ENCODE measurements around the gene MMUT.
"Not testable (repeated sequence)": the region's sequence is repeated elsewhere in the genome, so short reads cannot be mapped to it uniquely, and the experiment has no call there.

Gene MMUT

DNA sequence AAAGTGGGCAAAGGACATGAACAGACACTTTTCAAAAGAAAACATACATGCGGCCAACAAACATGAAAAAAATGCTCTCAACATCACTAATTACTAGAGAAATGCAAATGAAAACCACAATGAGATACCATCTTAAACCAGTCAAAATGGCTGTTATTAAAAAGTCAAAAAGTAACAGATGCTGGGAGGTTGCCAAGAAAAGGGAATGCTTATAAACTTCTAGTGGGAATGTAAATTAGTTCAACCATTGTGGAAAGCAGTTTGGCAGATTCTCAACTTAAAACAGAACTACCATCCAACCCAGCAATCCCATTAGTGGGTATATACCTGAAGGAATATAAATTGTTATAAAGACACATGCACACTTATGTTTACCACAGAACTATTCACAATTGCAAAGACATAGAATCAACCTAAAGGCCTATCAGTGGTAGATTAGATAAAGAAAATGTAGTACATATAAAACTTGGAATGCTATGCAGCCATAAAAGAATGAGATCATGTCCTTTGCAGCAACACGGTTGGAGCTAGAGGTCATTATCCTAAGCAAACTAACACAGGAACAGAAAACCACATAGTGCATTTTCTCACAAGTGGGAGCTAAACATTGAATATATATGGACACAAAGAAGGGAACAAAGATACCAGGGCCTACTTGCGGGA is 16.4 kb upstream of the MMUT start:
- no peaks in the 10 kb centered on the region for H3K4me1 ChIP-seq (ENCODE audit: control insufficient read depth in 1 of 2, insufficient read depth in 2 of 2, low read length in 2 of 2)
- no peak overlapping the region for H3K27ac ChIP-seq (ENCODE audit: low read depth, low read length)
- no peak overlapping the region for H3K4me3 ChIP-seq (ENCODE audit: low read depth in 1 of 2, low read length in 2 of 2)
- H3K27me3 ChIP-seq (ENCODE audit: control insufficient read depth in 1 of 2, insufficient read depth in 2 of 2, low read length in 2 of 2): no peaks in the 10 kb centered on the region
- H3K9ac ChIP-seq (ENCODE audit: low read depth in 1 of 2, low read length in 2 of 2): no peak overlapping the region
- no peaks in the 10 kb centered on the region for H3K9me3 ChIP-seq (ENCODE audit: control insufficient read depth in 1 of 2, low read length in 2 of 2)
- H3K36me3 ChIP-seq (ENCODE audit: control insufficient read depth in 1 of 2, insufficient read depth in 2 of 2, low read length in 2 of 2): no peaks in the 10 kb centered on the region

DNA sequence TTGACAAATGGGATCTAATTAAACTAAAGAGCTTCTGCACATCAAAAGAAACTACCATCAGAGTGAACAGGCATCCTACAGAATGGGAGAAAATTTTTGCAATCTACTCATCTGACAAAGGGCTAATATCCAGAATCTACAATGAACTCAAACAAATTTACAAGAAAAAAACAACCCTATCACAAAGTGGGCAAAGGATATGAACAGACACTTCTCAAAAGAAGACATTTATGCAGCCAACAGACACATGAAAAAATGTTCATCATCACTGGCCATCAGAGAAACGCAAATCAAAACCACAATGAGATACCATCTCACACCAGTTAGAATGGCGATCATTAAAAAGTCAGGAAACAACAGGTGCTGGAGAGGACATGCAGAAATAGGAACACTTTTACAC is 13.5 kb upstream of the MMUT start:
- not testable (repeated sequence) for H3K4me3 ChIP-seq (ENCODE audit: low read depth in 1 of 2, low read length in 2 of 2); H3K9ac ChIP-seq (ENCODE audit: low read depth in 1 of 2, low read length in 2 of 2); H3K9me3 ChIP-seq (ENCODE audit: control insufficient read depth in 1 of 2, low read length in 2 of 2); H3K27ac ChIP-seq (ENCODE audit: low read depth, low read length); H3K36me3 ChIP-seq (ENCODE audit: control insufficient read depth in 1 of 2, insufficient read depth in 2 of 2, low read length in 2 of 2); H3K4me1 ChIP-seq (ENCODE audit: control insufficient read depth in 1 of 2, insufficient read depth in 2 of 2, low read length in 2 of 2); H3K27me3 ChIP-seq (ENCODE audit: control insufficient read depth in 1 of 2, insufficient read depth in 2 of 2, low read length in 2 of 2)

DNA sequence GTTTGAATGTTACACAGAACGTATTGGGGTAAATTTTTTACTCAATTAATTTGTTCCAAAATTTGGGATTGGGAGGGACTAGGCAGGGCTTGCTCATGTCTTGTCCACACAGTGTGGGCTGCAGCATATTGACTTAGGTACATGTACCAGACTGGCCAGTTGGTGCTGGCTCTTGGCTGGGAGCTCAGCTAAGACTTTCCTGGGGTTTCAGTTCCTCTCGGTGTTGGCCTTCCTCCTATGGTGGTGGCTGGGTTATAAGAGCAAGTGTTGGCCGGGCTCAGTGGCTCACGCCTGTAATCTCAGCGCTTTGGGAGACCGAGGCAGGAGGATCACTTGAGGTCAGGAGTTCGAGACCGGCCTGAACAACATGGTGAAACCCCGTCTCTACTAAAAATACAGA is 5.0 kb upstream of the MMUT start:
- Histone ChIP-seq H3K27ac (ENCODE audit: low read depth, low read length) (no peak overlapping the region), H3K9me3 (ENCODE audit: control insufficient read depth in 1 of 2, low read length in 2 of 2) (no peaks in the 10 kb centered on the region), H3K27me3 (ENCODE audit: control insufficient read depth in 1 of 2, insufficient read depth in 2 of 2, low read length in 2 of 2) (no peaks in the 10 kb centered on the region), H3K4me1 (ENCODE audit: control insufficient read depth in 1 of 2, insufficient read depth in 2 of 2, low read length in 2 of 2) (peaks cover 6 to 11% of the 10 kb centered on the region in 2 donors), H3K36me3 (ENCODE audit: control insufficient read depth in 1 of 2, insufficient read depth in 2 of 2, low read length in 2 of 2) (peaks cover 0 to 3% of the 10 kb centered on the region in 2 donors), H3K9ac (ENCODE audit: low read depth in 1 of 2, low read length in 2 of 2) (no peak overlapping the region), H3K4me3 (ENCODE audit: low read depth in 1 of 2, low read length in 2 of 2) (no peak overlapping the region)

DNA sequence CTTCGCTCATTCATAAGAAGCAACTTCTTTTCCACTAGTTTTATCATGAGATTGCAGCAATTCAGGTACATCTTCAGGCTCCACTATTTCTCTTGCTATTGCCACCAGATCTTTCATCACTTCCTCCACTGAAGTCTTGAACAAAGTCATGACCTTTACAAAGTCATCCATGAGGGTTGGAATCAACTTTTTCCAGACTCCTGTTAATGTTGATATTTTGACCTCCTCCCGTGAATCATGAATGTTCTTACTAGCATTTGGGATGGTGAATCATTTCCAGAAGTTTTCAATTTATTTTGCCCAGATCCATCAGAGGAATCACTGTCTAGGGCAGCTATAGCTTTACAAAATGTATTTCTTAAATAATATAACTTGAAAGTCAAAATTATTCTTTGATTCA is 1.6 kb upstream of the MMUT start:
- Histone ChIP-seq H3K27ac (ENCODE audit: low read depth, low read length) (no peak overlapping the region), H3K4me3 (ENCODE audit: low read depth in 1 of 2, low read length in 2 of 2) (no peak overlapping the region), H3K36me3 (ENCODE audit: control insufficient read depth in 1 of 2, insufficient read depth in 2 of 2, low read length in 2 of 2) (no peaks in the 10 kb centered on the region), H3K9ac (ENCODE audit: low read depth in 1 of 2, low read length in 2 of 2) (no peak overlapping the region), H3K4me1 (ENCODE audit: control insufficient read depth in 1 of 2, insufficient read depth in 2 of 2, low read length in 2 of 2) (peaks cover 14 to 28% of the 10 kb centered on the region in 2 donors), H3K27me3 (ENCODE audit: control insufficient read depth in 1 of 2, insufficient read depth in 2 of 2, low read length in 2 of 2) (no peaks in the 10 kb centered on the region), H3K9me3 (ENCODE audit: control insufficient read depth in 1 of 2, low read length in 2 of 2) (no peaks in the 10 kb centered on the region)

DNA sequence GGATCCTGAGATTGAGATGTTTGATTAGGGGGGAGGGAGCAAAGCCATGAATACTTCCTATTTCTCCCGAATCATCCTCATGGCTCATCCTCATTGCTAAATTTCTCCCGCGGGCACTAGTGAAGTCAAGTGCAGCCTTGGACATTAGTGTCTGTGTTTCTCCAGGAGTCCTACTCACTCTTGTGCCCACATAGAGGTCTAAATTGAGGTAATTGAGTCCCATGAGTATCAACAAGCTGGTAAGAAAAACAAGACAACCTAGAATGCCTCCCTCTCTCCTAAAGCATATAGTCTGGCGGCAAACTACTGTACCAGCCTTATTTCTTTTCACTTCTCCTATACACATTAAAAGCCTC is 537 bp upstream of the MMUT start:
- Histone ChIP-seq H3K27ac (ENCODE audit: low read depth, low read length) (no peak overlapping the region), H3K4me3 (ENCODE audit: low read depth in 1 of 2, low read length in 2 of 2) (peak overlapping the region; percentile 98 to 99), H3K4me1 (ENCODE audit: control insufficient read depth in 1 of 2, insufficient read depth in 2 of 2, low read length in 2 of 2) (peaks cover 14 to 28% of the 10 kb centered on the region in 2 donors), H3K9ac (ENCODE audit: low read depth in 1 of 2, low read length in 2 of 2) (peak overlapping the region; percentile 72 to 98), H3K36me3 (ENCODE audit: control insufficient read depth in 1 of 2, insufficient read depth in 2 of 2, low read length in 2 of 2) (no peaks in the 10 kb centered on the region), H3K27me3 (ENCODE audit: control insufficient read depth in 1 of 2, insufficient read depth in 2 of 2, low read length in 2 of 2) (no peaks in the 10 kb centered on the region), H3K9me3 (ENCODE audit: control insufficient read depth in 1 of 2, low read length in 2 of 2) (no peaks in the 10 kb centered on the region)

DNA sequence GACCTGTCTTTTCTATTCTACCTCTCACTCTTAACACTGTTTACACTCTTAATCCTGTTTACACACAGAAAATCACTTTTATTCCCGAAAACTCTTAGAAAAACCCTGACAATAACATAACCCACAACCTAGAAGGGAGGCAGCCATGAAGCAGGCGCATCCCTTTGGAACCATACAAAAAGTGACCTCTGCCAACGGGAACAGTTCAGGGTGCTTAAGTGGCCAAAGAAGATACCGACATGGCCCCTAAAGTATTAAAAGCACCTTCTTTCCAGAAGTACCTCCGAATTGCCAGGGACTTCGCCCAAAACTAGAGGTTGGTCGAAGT is 490 bp downstream of the MMUT start:
- Histone ChIP-seq H3K4me3 (ENCODE audit: low read depth in 1 of 2, low read length in 2 of 2) (peak overlapping the region; percentile 98 to 99), H3K9ac (ENCODE audit: low read depth in 1 of 2, low read length in 2 of 2) (peak overlapping the region; percentile 98), H3K27ac (ENCODE audit: low read depth, low read length) (peak overlapping the region; percentile 76), H3K27me3 (ENCODE audit: control insufficient read depth in 1 of 2, insufficient read depth in 2 of 2, low read length in 2 of 2) (no peaks in the 10 kb centered on the region), H3K4me1 (ENCODE audit: control insufficient read depth in 1 of 2, insufficient read depth in 2 of 2, low read length in 2 of 2) (peaks cover 14 to 28% of the 10 kb centered on the region in 2 donors), H3K9me3 (ENCODE audit: control insufficient read depth in 1 of 2, low read length in 2 of 2) (no peaks in the 10 kb centered on the region), H3K36me3 (ENCODE audit: control insufficient read depth in 1 of 2, insufficient read depth in 2 of 2, low read length in 2 of 2) (no peaks in the 10 kb centered on the region)

DNA sequence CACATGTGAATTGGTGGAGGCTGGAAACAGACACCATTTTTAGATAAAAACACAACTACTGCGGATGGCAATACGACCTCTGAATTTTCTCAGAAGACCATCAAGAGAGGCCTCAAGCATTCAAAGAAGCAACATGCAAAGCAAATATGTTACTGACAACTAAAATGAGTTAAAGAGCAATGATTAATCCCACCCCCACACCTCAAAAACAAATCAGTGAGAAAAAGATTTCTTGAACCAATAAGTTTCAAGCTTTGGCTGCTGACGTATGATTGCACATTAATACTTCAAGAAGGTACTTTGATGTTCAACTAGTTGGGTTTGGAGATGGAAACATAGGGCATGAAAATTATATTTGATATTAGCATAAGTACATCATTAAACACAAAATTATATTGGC is 982 bp downstream of the MMUT start:
- H3K27me3 ChIP-seq (ENCODE audit: control insufficient read depth in 1 of 2, insufficient read depth in 2 of 2, low read length in 2 of 2): no peaks in the 10 kb centered on the region
- H3K9me3 ChIP-seq (ENCODE audit: control insufficient read depth in 1 of 2, low read length in 2 of 2): no peaks in the 10 kb centered on the region
- peaks cover 14 to 28% of the 10 kb centered on the region in 2 donors for H3K4me1 ChIP-seq (ENCODE audit: control insufficient read depth in 1 of 2, insufficient read depth in 2 of 2, low read length in 2 of 2)
- H3K9ac ChIP-seq (ENCODE audit: low read depth in 1 of 2, low read length in 2 of 2): peak overlapping the region; percentile 98
- peak overlapping the region; percentile 98 to 99 for H3K4me3 ChIP-seq (ENCODE audit: low read depth in 1 of 2, low read length in 2 of 2)
- H3K36me3 ChIP-seq (ENCODE audit: control insufficient read depth in 1 of 2, insufficient read depth in 2 of 2, low read length in 2 of 2): peaks cover 0 to 3% of the 10 kb centered on the region in 2 donors
- H3K27ac ChIP-seq (ENCODE audit: low read depth, low read length): no peak overlapping the region

DNA sequence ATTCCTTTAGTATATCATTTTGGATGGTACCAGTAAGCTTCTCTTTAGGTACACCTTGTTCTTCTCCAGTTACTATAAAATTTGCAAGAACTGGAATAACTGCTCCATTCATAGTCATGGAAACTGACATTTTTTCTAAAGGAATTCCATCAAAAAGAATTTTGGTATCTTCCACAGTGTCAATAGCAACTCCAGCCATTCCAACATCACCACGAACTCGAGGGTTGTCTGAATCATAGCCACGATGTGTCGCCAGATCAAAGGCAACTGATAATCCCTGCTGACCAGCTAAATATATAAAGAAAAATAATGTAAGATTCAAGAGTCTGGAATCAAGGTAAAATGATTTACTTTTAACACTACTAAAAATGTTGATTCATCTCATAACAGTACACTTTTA is 5.3 kb downstream of the MMUT start:
- H3K9ac ChIP-seq (ENCODE audit: low read depth in 1 of 2, low read length in 2 of 2): no peak overlapping the region
- H3K36me3 ChIP-seq (ENCODE audit: control insufficient read depth in 1 of 2, insufficient read depth in 2 of 2, low read length in 2 of 2): peaks cover 0 to 9% of the 10 kb centered on the region in 2 donors
- peaks cover 8 to 17% of the 10 kb centered on the region in 2 donors for H3K4me1 ChIP-seq (ENCODE audit: control insufficient read depth in 1 of 2, insufficient read depth in 2 of 2, low read length in 2 of 2)

DNA sequence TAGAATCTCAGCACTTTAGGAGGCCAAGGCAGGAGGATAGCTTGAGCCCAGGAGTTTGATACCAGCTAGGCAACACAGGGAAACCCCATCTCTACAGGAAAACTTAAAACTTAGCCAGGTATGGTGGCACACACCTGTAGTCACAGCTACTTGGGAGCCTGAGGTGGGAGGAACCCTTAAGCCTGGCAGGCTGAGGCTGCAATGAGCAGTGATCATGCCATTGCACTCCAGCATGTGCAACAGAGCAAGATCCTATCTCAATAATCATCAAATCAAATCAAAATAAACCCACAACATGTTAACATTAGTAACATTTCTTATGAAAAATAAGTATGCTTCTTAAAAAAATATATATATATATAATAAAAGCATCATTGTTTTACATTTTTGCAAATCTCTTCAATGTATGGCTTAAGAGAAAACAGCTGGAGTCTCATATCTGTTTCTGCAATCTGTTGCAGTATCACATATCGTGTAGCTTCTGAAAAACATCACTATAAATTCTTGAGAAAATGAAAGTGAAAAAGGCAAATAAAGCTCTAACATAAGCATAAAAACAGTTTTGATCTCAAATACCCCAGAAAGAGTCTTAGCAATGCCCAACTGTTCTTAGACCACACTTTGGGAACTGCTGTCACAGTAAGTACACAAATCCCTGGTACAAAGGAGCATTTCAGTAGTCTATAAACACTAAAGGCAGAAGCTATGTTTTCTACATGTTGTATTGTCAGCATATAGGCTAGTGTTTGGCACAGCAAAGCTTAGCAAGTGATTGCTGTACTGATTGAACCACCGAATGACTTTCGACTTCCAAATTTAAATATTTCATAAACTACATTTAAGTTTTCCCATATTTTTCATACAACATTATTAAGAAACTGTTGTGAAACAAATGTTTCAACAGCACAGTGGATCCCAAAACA is 8.0 kb downstream of the MMUT start:
- H3K9me3 ChIP-seq (ENCODE audit: control insufficient read depth in 1 of 2, low read length in 2 of 2): no peaks in the 10 kb centered on the region
- H3K27ac ChIP-seq (ENCODE audit: low read depth, low read length): no peak overlapping the region
- H3K4me3 ChIP-seq (ENCODE audit: low read depth in 1 of 2, low read length in 2 of 2): no peak overlapping the region
- H3K27me3 ChIP-seq (ENCODE audit: control insufficient read depth in 1 of 2, insufficient read depth in 2 of 2, low read length in 2 of 2): no peaks in the 10 kb centered on the region
- H3K4me1 ChIP-seq (ENCODE audit: control insufficient read depth in 1 of 2, insufficient read depth in 2 of 2, low read length in 2 of 2): no peaks in the 10 kb centered on the region
- H3K9ac ChIP-seq (ENCODE audit: low read depth in 1 of 2, low read length in 2 of 2): no peak overlapping the region
- peaks cover 2 to 18% of the 10 kb centered on the region in 2 donors for H3K36me3 ChIP-seq (ENCODE audit: control insufficient read depth in 1 of 2, insufficient read depth in 2 of 2, low read length in 2 of 2)

More for the DNA sequence above, 5.3 kb downstream of the MMUT start:
- Histone ChIP-seq H3K9me3 (ENCODE audit: control insufficient read depth in 1 of 2, low read length in 2 of 2) (no peaks in the 10 kb centered on the region), H3K4me3 (ENCODE audit: low read depth in 1 of 2, low read length in 2 of 2) (no peak overlapping the region), H3K27me3 (ENCODE audit: control insufficient read depth in 1 of 2, insufficient read depth in 2 of 2, low read length in 2 of 2) (no peaks in the 10 kb centered on the region), H3K27ac (ENCODE audit: low read depth, low read length) (no peak overlapping the region)

DNA sequence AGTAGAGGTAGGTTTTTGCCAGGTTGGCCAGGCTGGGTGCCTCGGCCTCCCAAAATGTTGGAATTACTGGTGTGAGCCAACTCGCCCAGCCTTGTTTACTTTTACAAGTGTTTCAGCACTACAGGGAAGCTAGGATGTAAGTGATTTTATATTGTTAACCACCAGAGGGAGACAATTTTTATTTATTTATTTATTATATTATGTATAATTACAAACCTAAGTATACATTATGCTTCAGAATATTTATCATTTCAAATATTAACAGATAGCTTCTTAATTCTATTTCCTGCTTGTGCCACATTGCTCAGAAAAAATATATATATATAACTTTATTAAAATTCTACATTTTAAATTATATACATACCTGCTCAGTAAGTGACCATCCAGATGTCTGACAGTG is 9.8 kb downstream of the MMUT start:
- Histone ChIP-seq H3K9ac (ENCODE audit: low read depth in 1 of 2, low read length in 2 of 2) (no peak overlapping the region), H3K27me3 (ENCODE audit: control insufficient read depth in 1 of 2, insufficient read depth in 2 of 2, low read length in 2 of 2) (no peaks in the 10 kb centered on the region)

More for the DNA sequence above, 9.8 kb downstream of the MMUT start:
- Histone ChIP-seq H3K36me3 (ENCODE audit: control insufficient read depth in 1 of 2, insufficient read depth in 2 of 2, low read length in 2 of 2) (peaks cover 5 to 20% of the 10 kb centered on the region in 2 donors), H3K4me3 (ENCODE audit: low read depth in 1 of 2, low read length in 2 of 2) (no peak overlapping the region), H3K27ac (ENCODE audit: low read depth, low read length) (no peak overlapping the region), H3K9me3 (ENCODE audit: control insufficient read depth in 1 of 2, low read length in 2 of 2) (no peaks in the 10 kb centered on the region), H3K4me1 (ENCODE audit: control insufficient read depth in 1 of 2, insufficient read depth in 2 of 2, low read length in 2 of 2) (no peaks in the 10 kb centered on the region)

Data from duodenal mucosa (tissue), 2 donors.